ENCODE data around the gene PRB4.
"Not testable (repeated sequence)": the region's sequence is repeated elsewhere in the genome, so short reads cannot be mapped to it uniquely, and the experiment has no call there.

Gene PRB4

DNA sequence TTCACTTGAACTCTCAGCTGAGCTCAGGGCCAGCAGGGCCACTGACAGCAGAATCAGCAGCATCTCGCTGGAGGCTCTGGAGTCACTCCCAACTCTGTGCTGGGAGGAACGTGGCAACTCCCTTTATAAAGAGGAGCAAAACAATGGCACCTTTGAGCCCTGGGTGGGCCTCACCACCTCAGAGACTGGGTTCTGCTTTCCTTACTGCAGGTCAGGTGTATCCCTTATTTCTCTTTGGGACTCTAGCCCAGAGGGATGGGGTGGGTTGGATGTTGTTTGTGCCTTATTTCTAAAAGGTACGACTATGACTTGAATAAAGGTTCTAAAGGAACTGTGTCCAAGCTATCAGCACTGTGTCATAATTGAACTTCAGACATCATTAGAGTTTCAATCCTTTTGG, at the start of gene PRB4:
TSS of gene PRB4 (minus strand) at position 101 of the 400 bp plus-strand sequence. CDS start at position 63, 38 bp downstream.
- no peak for DNase-seq

- not testable (repeated sequence) for DNase-seq
Observed at GRCh38 chr12:11351736-11352135, 41.5 kb upstream of the PRB4 start.

GRCh38 chr12:11348439-11348838, 38.2 kb upstream of the PRB4 start:
- no peak for DNase-seq

DNA sequence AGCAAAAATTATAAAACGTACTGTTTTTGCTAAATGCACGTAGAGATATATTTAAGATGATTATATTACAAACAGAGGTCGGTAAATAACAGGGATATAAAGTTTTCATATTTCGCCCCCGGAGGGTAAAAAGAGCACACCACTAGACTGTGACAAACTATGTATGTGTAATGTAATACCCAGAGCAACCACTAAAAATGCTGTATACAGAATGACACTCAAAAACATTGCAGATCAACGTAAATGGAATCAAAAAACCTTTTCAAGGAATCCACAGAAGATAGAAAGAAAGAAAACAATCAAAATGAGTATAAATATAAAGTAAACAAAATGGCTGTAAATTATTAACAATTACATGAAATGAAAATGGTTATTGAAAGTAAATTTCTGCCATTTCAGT, 37.6 kb upstream of the PRB4 start:
- DNase-seq: no peak

DNA sequence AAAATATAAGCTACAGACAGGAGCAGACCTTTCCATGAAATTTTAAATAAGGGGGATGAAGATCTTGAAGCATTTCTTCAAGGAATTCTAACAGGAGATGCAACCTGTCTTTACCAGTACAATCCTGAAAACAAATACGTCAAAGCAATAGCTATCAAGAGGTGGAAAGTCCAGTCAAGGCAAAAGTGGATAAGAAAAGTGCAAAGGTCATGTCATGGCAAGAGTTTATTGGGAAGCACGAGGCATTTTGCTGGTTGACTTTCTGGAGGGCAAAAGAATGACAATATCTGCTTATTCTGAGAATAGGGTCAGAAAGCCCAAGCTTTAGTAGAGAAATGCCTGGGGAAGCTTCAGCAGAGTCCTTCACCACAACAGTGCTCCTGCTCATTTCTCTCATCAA, 34.3 kb upstream of the PRB4 start:
- DNase-seq: no peak

DNA sequence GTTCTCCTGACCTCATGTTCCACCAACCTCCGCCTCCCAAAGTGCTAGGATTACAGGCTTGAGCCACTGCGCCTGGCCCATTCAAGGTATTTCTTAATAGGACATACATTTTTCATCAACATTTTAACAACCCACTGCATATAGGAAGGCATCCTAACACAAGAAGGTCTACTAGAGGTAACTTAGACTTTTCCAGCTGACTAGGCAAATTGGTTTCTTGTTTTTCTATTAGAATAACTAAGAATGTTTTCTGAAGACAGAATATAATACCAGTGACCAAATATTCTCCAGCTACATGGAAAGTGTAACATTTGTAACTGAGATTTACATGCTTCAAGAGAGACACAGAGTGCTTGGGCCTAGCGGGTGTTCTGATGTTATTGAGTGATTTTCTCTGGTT, 14.2 kb upstream of the PRB4 start:
- no peak for DNase-seq

GRCh38 chr12:11321980-11322379, 11.7 kb upstream of the PRB4 start:
- DNase-seq: no peak

- no peak for DNase-seq
Observed at GRCh38 chr12:11307143-11307542, 3.1 kb downstream of the PRB4 start.

DNA sequence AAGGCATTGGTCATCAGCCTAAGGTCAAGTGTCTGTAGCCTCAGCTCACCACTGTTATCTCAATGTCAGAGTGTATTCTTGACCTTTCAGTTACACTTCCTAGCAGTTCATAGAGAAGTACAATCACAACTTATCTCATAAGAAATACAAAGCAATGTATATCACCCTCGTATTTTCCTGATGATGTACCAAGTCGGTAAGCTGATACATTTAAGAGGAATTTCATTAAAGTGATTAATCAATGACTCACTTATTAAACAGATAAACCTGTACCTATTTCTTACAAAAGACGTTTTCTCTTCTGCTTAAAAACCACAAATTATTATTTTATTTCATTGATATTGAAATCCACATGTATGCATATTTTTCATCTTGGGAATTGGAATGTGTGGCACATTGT, 36.8 kb downstream of the PRB4 start:
- no peak for DNase-seq

DNA sequence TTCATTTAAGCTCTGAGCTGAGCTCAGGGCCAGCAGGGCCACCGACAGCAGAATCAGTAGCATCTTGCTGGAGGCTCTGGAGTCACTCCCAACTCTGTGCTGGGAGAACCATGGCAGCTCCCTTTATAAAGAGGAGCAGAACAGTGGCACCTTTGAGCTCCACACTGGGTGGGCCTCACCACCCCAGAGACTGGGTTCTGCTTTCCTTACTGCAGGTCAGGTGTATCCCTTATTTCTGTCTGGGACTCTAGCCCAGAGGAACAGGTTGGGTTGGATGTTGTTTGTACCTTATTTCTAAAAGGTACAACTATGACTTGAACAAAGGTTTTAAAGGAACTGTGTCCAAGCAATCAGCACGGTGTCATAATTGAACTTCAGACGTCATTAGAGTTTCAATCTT, 40.6 kb downstream of the PRB4 start, which contains the start of gene PRB3:
TSS of gene PRB3 (minus strand) at position 101 of the 400 bp plus-strand sequence. CDS start at position 63, 38 bp downstream.
- DNase-seq: no peak

- DNase-seq: no peak
Observed at GRCh38 chr12:11264501-11264900, 45.7 kb downstream of the PRB4 start.
